ENCODE results near the gene C1QTNF12.

The C1QTNF12 gene, protein sequence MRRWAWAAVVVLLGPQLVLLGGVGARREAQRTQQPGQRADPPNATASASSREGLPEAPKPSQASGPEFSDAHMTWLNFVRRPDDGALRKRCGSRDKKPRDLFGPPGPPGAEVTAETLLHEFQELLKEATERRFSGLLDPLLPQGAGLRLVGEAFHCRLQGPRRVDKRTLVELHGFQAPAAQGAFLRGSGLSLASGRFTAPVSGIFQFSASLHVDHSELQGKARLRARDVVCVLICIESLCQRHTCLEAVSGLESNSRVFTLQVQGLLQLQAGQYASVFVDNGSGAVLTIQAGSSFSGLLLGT

DNA sequence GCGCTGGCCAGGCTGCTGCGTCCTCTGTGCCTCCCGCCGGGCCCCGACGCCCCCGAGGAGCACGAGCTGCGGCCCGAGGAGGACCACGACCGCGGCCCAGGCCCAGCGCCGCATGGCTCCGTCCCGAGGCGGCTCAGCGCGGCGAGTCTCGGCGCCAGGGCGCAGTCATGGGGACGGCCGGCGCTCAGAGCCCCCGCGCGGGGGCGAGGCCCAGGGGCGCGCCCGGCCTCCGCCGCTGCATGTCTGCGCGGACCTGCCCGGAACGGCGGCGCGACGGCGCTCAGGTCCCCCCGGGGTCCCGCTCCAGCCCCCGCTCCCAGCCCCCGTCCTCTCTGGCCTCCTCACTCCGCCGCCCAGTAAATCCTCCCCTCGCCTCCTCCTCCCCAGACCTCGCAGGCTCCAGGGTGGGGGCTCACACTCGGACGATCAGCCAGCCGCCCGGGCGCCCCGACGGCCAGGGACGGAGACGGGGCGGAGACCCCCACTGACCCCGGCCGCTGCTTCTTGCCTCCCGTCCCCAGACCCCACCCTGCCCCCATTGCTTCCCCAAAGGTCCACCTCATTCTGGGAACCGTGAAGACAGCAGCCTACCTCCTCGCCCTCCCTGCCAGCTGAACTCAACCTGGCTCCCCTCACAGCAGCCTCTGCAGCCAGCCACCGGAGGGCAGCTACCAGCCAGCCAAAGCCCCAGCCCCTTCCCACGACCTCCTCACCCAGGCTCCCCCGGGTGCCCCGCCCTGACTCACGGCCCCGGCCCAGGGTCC, at the start of gene C1QTNF12:
TSS of gene C1QTNF12 (minus strand) at position 146 of the 764 bp plus-strand sequence. CDS start at position 114, 32 bp downstream.
- no peak for TF ChIP-seq CEBPB (IDR thresholded peaks at IDR 0.05)

DNA sequence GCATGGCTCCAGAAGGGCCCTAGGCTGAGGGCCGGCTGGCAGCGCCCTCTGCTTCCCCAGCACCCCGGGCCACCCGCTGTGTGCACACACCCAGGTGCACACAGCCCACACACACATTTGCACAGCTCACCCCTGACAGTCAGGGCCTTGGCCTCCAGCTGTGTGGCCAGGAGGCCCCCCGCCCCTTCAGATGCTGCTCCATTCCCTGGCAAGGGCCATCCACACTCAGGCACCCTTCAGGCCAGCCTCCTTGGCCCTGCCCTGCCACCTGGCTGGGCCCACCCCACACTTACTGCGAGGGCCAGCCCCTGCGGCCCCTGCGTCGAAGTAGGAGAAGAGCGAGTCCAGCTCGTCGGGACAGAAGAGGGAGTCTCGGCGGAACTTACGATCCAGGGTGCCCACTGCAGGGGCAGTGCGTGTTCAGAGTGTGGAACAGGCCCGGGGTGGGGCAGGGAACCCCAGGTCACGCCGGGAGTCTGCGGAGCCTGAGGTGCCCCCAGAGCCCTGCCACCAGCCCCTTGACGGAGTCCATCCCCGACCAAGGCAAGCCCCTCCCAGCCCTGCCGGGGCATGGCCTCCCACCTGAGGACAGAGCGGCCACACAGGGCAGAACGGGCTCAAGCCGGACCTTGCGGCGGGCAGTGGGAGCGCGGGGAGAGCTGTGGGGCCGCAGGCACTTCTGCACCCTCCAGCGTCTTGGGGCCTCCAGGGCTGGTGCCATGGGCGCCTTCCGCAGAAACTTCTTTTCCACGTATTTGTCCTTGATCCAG, 48.8 kb upstream of the C1QTNF12 start:
- TF ChIP-seq, protein P1, sequence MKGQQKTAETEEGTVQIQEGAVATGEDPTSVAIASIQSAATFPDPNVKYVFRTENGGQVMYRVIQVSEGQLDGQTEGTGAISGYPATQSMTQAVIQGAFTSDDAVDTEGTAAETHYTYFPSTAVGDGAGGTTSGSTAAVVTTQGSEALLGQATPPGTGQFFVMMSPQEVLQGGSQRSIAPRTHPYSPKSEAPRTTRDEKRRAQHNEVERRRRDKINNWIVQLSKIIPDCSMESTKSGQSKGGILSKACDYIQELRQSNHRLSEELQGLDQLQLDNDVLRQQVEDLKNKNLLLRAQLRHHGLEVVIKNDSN (IDR thresholded peaks at IDR 0.05) = no peak
- TF ChIP-seq CEBPB (IDR thresholded peaks at IDR 0.05) (no peak), FOXM1 (IDR thresholded peaks at IDR 0.05; ENCODE audit: borderline replicate concordance, low read depth) (no peak), EGR1 (IDR thresholded peaks at IDR 0.05) (no peak), TAF1 (IDR thresholded peaks at IDR 0.05; ENCODE audit: low read depth) (no peak), NFIC (IDR thresholded peaks at IDR 0.05) (no peak), YY1 (IDR thresholded peaks at IDR 0.05; ENCODE audit: low read depth) (no peak), EP300 (IDR thresholded peaks at IDR 0.05; ENCODE audit: borderline replicate concordance) (no peak), CREB1 (IDR thresholded peaks at IDR 0.05; ENCODE audit: low read depth) (no peak), TCF12 (IDR thresholded peaks at IDR 0.05; ENCODE audit: low read depth) (no peak), ZBTB7A (IDR thresholded peaks at IDR 0.05; ENCODE audit: low read depth) (no peak), TEAD4 (IDR thresholded peaks at IDR 0.05) (no peak), RAD21 (IDR thresholded peaks at IDR 0.05; ENCODE audit: low read depth) (no peak)
- TF ChIP-seq, protein P2, sequence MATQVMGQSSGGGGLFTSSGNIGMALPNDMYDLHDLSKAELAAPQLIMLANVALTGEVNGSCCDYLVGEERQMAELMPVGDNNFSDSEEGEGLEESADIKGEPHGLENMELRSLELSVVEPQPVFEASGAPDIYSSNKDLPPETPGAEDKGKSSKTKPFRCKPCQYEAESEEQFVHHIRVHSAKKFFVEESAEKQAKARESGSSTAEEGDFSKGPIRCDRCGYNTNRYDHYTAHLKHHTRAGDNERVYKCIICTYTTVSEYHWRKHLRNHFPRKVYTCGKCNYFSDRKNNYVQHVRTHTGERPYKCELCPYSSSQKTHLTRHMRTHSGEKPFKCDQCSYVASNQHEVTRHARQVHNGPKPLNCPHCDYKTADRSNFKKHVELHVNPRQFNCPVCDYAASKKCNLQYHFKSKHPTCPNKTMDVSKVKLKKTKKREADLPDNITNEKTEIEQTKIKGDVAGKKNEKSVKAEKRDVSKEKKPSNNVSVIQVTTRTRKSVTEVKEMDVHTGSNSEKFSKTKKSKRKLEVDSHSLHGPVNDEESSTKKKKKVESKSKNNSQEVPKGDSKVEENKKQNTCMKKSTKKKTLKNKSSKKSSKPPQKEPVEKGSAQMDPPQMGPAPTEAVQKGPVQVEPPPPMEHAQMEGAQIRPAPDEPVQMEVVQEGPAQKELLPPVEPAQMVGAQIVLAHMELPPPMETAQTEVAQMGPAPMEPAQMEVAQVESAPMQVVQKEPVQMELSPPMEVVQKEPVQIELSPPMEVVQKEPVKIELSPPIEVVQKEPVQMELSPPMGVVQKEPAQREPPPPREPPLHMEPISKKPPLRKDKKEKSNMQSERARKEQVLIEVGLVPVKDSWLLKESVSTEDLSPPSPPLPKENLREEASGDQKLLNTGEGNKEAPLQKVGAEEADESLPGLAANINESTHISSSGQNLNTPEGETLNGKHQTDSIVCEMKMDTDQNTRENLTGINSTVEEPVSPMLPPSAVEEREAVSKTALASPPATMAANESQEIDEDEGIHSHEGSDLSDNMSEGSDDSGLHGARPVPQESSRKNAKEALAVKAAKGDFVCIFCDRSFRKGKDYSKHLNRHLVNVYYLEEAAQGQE (IDR thresholded peaks at IDR 0.05; ENCODE audit: low read depth) = no peak
- TF ChIP-seq, protein P3, sequence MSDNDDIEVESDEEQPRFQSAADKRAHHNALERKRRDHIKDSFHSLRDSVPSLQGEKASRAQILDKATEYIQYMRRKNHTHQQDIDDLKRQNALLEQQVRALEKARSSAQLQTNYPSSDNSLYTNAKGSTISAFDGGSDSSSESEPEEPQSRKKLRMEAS (IDR thresholded peaks at IDR 0.05) = no peak

DNA sequence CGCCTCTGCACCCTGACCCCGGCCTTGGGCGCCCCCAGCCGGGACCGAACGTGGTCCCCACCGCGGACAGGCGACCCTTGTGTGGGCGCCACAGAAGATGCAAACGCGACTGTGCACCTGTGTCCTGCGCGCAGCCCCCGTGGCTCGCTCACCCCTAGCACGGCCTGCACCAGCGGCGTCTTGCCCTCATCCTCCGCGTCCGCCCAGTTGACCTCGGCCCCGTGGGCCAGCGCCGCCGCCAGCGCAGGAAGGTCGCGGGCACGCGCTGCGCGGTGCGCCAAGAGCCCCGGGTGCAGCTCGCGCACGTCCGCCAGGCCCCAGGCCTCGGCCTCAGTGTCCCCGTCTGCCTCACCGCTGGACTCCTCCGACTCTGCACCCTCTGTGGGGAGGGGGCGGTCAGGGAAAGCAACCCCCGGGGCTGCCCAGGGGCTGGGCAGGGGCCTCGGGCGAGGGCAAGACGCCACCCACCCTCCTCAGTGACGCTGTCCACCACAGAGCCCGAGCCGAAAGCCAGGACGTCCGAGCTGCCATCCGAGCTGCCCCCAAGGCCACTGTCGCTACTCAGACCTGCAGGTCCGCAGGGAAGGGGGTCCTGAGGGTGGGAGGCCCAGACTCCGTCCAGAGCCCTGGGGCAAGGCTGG, 47.8 kb upstream of the C1QTNF12 start:
- TF ChIP-seq, protein P3 (IDR thresholded peaks at IDR 0.05) = no peak
- TF ChIP-seq CEBPB (IDR thresholded peaks at IDR 0.05) (no peak), ZBTB7A (IDR thresholded peaks at IDR 0.05; ENCODE audit: low read depth) (no peak), YY1 (IDR thresholded peaks at IDR 0.05; ENCODE audit: low read depth) (no peak)

DNA sequence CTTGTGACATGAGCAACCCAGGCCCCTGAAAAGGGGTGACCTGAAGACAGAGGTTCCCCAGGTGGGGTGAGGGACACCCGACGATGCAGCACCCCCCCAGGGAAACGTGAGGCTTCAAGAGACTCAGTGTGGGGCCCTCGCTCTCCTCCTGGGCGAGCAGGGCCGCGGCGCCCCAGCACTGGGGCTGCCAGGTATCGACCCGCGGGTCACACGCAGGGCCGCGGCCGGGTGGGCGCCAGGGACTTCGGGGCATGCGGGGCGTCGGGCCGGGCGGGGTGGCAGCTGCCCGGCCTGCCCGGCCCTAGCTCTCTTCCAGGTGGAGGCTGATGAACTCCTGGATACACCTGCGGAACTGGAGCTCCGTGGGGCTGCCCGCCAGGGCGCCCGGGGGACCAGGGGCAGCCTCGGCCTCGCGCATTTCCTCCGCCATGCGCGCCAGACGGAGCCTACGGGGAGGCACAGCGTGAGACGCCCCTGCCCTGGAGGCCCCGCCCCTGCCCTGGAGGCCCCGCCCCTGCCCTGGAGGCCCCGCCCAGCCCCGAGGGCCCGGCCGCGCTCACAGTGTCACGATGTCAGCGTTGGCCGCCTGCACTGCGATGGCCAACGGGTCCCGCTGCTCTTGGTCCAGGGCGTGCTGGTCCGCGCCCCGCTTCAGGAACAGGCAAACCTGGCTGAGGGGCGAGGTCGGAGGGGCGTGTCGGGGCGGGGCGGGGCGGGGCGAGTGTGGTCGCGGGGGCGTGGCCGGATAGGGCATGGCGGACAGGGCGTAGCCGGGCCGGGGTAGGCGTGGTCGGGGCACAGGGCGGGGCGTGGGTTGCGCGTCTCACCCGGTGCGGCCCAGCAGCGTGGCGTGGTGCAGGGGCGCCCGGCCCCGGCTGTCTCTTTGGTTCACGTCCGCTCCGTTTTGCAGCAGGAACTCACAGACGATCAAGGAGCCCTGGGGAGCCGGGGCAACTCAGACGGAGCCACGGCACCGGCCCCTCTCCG, 47.0 kb upstream of the C1QTNF12 start:
- TF ChIP-seq, protein P1 (IDR thresholded peaks at IDR 0.05) = no peak
- TF ChIP-seq, protein P3 (IDR thresholded peaks at IDR 0.05) = peak; percentile 88
- TF ChIP-seq YY1 (IDR thresholded peaks at IDR 0.05; ENCODE audit: low read depth) (0 out of 2 replicates have a peak, but pooled peaks have one; percentile 17), TAF1 (IDR thresholded peaks at IDR 0.05; ENCODE audit: low read depth) (no peak)

DNA sequence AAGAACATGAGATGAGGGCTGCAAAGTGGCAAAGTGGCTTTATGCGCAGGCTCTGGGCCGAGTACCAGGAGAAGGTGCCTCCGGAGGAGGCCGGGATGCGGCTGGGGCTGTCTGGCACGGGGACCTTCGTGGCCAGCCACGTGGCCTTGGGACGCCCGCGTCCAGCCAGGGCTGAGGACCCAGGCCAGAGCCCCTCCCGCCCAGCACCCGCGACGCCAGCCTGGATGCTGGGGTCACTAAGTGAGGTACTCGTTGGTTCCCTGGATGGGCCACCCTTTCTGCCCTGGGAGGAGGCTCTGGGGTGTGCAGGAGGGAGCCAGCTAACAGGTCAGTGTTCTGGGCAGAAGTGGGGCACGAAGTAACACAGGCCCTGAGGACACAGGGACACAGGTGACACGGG, 46.3 kb upstream of the C1QTNF12 start:
- no peak for TF ChIP-seq CEBPB (IDR thresholded peaks at IDR 0.05)
- TF ChIP-seq, protein P1 (IDR thresholded peaks at IDR 0.05) = no peak

DNA sequence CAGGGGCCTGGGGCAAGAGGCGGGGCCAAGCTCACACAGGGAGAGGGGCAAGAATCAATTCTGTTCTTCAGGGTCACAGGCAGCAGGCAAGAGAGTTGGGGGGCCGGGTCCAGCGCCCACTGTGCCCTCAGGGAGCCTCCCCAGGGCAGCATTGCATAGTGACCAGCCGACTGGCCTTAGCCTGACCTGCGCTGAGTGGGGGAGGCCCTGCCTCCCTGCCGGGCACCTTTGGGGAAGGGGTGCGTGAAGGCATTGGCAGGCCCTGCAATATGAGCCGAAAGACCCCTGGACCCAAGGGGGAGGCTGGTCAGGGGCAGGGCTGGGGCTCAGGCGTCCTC, 45.9 kb upstream of the C1QTNF12 start:
- TF ChIP-seq TEAD4 (IDR thresholded peaks at IDR 0.05) (no peak), NFIC (IDR thresholded peaks at IDR 0.05) (no peak), TAF1 (IDR thresholded peaks at IDR 0.05; ENCODE audit: low read depth) (no peak), FOXM1 (IDR thresholded peaks at IDR 0.05; ENCODE audit: borderline replicate concordance, low read depth) (no peak), CEBPB (IDR thresholded peaks at IDR 0.05) (no peak), YY1 (IDR thresholded peaks at IDR 0.05; ENCODE audit: low read depth) (no peak), CREB1 (IDR thresholded peaks at IDR 0.05; ENCODE audit: low read depth) (no peak)
- TF ChIP-seq, protein P1 (IDR thresholded peaks at IDR 0.05) = no peak
